Keratinocyte (primary cell): ENCODE results near the gene ELL.

ENCODE experiments used
- CTCF ChIP-seq, 3 experiments: IDR thresholded peaks in 1 of 3; conservative IDR thresholded peaks in 1 of 3; optimal IDR thresholded peaks in 1 of 3; 2 replicates in 2 of 3; 3 replicates in 1 of 3; pipeline versions ENCODE3 to v1.5.1; 2011; ENCODE audit warnings: low read length in 3 of 3, mild to moderate bottlenecking in 3 of 3, moderate library complexity in 2 of 3, control low read depth in 1 of 3, inconsistent platforms in 1 of 3; ENCODE audit not compliant: insufficient read depth in 2 of 3; ENCODE audit errors: extremely low read depth in 1 of 3
- EZH2 ChIP-seq: IDR thresholded peaks from one replicate; pipeline ENCODE4 v1.6.1; 2012; ENCODE audit warnings: inconsistent platforms, mild to moderate bottlenecking, low read length, moderate library complexity

GRCh38 chr19:18506101-18506930 is 15.6 kb downstream of the ELL start:
- TF ChIP-seq CTCF (optimal IDR thresholded peaks at IDR 0.05 in 1 of 3, IDR thresholded peaks at IDR 0.05 in 1 of 3, conservative IDR thresholded peaks at IDR 0.05 in 1 of 3; ENCODE audit: extremely low read depth in 1 of 3, insufficient read depth in 2 of 3, low read length in 3 of 3), result no peak
- no peak for TF ChIP-seq EZH2
